Mesenchymal stem cell (in vitro differentiated cells and primary cell): ENCODE measurements around the gene MACROD2.

Experiments
- DNase-seq: peaks from one replicate; pipeline ENCODE4 v3.0.0-alpha.2; 2013
- H2AFZ ChIP-seq: one replicate; pipeline ENCODE4 v1.6.1; 2013; ENCODE audit warnings: low read depth, mild to moderate bottlenecking, control low read depth, inconsistent platforms, low read length, moderate library complexity
- H2AK5ac ChIP-seq: 2 replicates; pipeline ENCODE4 v1.6.1; 2013; ENCODE audit warnings: low read length, moderate library complexity, mild to moderate bottlenecking, inconsistent platforms; ENCODE audit not compliant: severe bottlenecking
- H2BK120ac ChIP-seq: one replicate; pipeline ENCODE4 v1.6.1; 2013; ENCODE audit warnings: low read depth, mild to moderate bottlenecking, inconsistent platforms, low read length, moderate library complexity
- H2BK12ac ChIP-seq, 2 experiments: one replicate each; pipeline ENCODE4 v1.6.1; 2013; ENCODE audit warnings: inconsistent platforms in 2 of 2, low read length in 2 of 2, mild to moderate bottlenecking in 2 of 2, moderate library complexity in 2 of 2, control low read depth in 1 of 2
- H2BK15ac ChIP-seq: one replicate; pipeline ENCODE4 v1.6.1; 2013; ENCODE audit warnings: mild to moderate bottlenecking, low read depth, inconsistent platforms; ENCODE audit not compliant: poor library complexity, severe bottlenecking
- H2BK5ac ChIP-seq: 2 replicates; pipeline ENCODE4 v1.6.1; 2013; ENCODE audit warnings: low read depth, mild to moderate bottlenecking, low read length, control low read depth, inconsistent platforms; ENCODE audit not compliant: poor library complexity, severe bottlenecking
- H3K14ac ChIP-seq, 2 experiments: one replicate each; pipeline ENCODE4 v1.6.1; 2013; ENCODE audit warnings: inconsistent platforms in 2 of 2, low read length in 2 of 2, control low read depth in 1 of 2, mild to moderate bottlenecking in 1 of 2, moderate library complexity in 1 of 2
- H3K18ac ChIP-seq, 2 experiments: one replicate each; pipeline ENCODE4 v1.6.1; 2013; ENCODE audit warnings: inconsistent platforms in 2 of 2, low read length in 2 of 2, control low read depth in 1 of 2, low read depth in 1 of 2, mild to moderate bottlenecking in 1 of 2
- H3K23ac ChIP-seq, 2 experiments: one replicate each; pipeline ENCODE4 v1.6.1; 2013; ENCODE audit warnings: inconsistent platforms in 2 of 2, low read length in 2 of 2, mild to moderate bottlenecking in 2 of 2, moderate library complexity in 2 of 2, control low read depth in 1 of 2
- H3K27ac ChIP-seq: 2 replicates; pipeline ENCODE4 v1.5.1; 2013; ENCODE audit warnings: mild to moderate bottlenecking, moderate library complexity, low read length, control low read depth, inconsistent platforms; ENCODE audit not compliant: poor library complexity, severe bottlenecking
- H3K27me3 ChIP-seq, 2 experiments: 2 replicates each; pipeline versions ENCODE4 v1.6.1 to v1.7.0; 2013; ENCODE audit warnings: low read length in 2 of 2, mild to moderate bottlenecking in 2 of 2, moderate library complexity in 2 of 2, control low read depth in 1 of 2, inconsistent platforms in 1 of 2; ENCODE audit not compliant: control insufficient read depth in 1 of 2, insufficient read depth in 1 of 2
- H3K36me3 ChIP-seq, 2 experiments: 2 replicates each; pipeline versions ENCODE4 v1.6.1 to v1.7.0; 2013; ENCODE audit warnings: low read length in 2 of 2, control low read depth in 1 of 2, inconsistent platforms in 1 of 2, low read depth in 1 of 2, mild to moderate bottlenecking in 1 of 2; ENCODE audit not compliant: insufficient read depth in 2 of 2, control insufficient read depth in 1 of 2
- H3K4ac ChIP-seq, 2 experiments: one replicate each; pipeline ENCODE4 v1.6.1; 2013; ENCODE audit warnings: inconsistent platforms in 2 of 2, low read length in 2 of 2, mild to moderate bottlenecking in 2 of 2, moderate library complexity in 2 of 2, control low read depth in 1 of 2, low read depth in 1 of 2
- H3K4me1 ChIP-seq: 2 replicates; pipeline ENCODE4 v1.6.1; 2013; ENCODE audit warnings: low read depth, low read length, control low read depth; ENCODE audit not compliant: control insufficient read depth, insufficient read depth
- H3K4me2 ChIP-seq: 2 replicates; pipeline ENCODE4 v1.6.1; 2013; ENCODE audit warnings: low read length, mild to moderate bottlenecking, inconsistent platforms; ENCODE audit not compliant: poor library complexity, severe bottlenecking
- H3K4me3 ChIP-seq, 2 experiments: 2 replicates each; pipeline versions ENCODE4 v1.5.1 to v1.7.0; 2013; ENCODE audit warnings: low read length in 2 of 2, mild to moderate bottlenecking in 2 of 2, control low read depth in 1 of 2, low read depth in 1 of 2; ENCODE audit not compliant: insufficient read depth in 1 of 2
- H3K79me1 ChIP-seq: replicated peaks from 2 replicates; pipeline ENCODE4 v1.6.1; 2013; ENCODE audit warnings: mild to moderate bottlenecking, control low read depth, low read length, inconsistent platforms; ENCODE audit not compliant: poor library complexity, severe bottlenecking
- H3K9ac ChIP-seq: 2 replicates; pipeline ENCODE4 v1.7.0; 2013; ENCODE audit warnings: mild to moderate bottlenecking, low read length, moderate library complexity
- H3K9me3 ChIP-seq: 2 replicates; pipeline ENCODE4 v1.7.0; 2013; ENCODE audit warnings: mild to moderate bottlenecking, low read length; ENCODE audit not compliant: control insufficient read depth
- H4K8ac ChIP-seq: one replicate; pipeline ENCODE4 v1.6.1; 2013; ENCODE audit warnings: inconsistent platforms, mild to moderate bottlenecking, low read length, moderate library complexity
- H4K91ac ChIP-seq: one replicate; pipeline ENCODE4 v1.6.1; 2013; ENCODE audit warnings: mild to moderate bottlenecking, low read length, inconsistent platforms
- WGBS: methylation state at CpG from one replicate; pipeline ENCODE4 v1.1.7; 2013; ENCODE audit warnings: mixed read lengths; 5-methylcytosine and 5-hydroxymethylcytosine counted together

MACROD2 gene

DNA sequence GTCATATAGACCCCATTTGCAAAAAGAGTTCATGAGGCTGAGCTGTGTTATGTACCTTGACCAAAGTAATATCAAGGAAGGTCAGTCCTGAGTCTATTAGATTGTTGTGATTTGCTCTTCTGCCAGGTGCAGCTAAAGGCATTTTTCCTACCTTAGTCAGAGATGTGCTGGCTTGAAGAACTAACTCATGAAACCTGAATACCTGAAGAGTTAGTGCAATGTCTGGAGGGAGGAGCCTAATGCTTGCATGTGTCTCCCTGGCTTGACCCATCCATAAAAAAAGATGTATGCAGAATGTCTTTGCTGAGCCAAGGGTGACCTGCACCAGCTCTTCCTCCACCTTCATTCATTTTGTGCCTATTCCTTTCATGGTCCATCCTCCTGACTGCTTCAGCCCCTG lies 1835.9 kb downstream of the MACROD2 start:
- no peak overlapping the region for H3K27ac ChIP-seq
- H2AK5ac ChIP-seq, result no peak overlapping the region
- no peak overlapping the region for H3K4me2 ChIP-seq
- H2BK5ac ChIP-seq, result no peak overlapping the region
- H4K91ac ChIP-seq, result no peak overlapping the region
- no peak overlapping the region for H3K23ac ChIP-seq
- no peaks in the 10 kb centered on the region for H3K36me3 ChIP-seq
- H3K18ac ChIP-seq, result no peak overlapping the region
- no peak overlapping the region for H2BK15ac ChIP-seq
- H3K79me1 ChIP-seq, result no peaks in the 10 kb centered on the region
- H3K14ac ChIP-seq, result no peak overlapping the region
- no peak overlapping the region for H3K4me3 ChIP-seq
- no peak overlapping the region for H3K9ac ChIP-seq
- no peak overlapping the region for H2BK120ac ChIP-seq
- no peak overlapping the region for H3K4ac ChIP-seq
- H2BK12ac ChIP-seq, result no peak overlapping the region
- H2AFZ ChIP-seq, result no peak overlapping the region
- H3K27me3 ChIP-seq, result no peaks in the 10 kb centered on the region
- no peaks in the 10 kb centered on the region for H3K4me1 ChIP-seq
- no peaks in the 10 kb centered on the region for H3K9me3 ChIP-seq
- no peak overlapping the region for H4K8ac ChIP-seq
- no peak for DNase-seq

DNA sequence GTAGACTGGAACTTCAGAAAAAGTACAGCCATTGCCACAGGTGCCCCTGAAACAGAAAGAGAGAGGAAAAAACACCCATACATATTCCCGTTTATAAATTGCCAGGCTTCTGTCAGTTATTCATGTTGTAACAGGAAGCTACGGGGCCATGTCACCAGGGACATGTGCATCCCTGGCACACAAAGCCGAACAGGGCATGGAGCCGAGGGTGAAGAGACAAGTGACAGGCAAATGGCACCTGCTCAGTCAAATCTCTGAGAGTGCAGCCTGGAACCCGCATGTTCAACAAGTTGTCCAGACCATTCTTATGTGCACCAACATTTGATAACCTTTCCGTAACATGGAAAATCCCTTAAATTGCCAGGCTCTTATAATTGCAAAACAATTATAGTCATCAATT lies 1837.2 kb downstream of the MACROD2 start:
- Histone ChIP-seq H2BK120ac (no peak overlapping the region), H3K27me3 (no peaks in the 10 kb centered on the region), H3K36me3 (no peaks in the 10 kb centered on the region), H4K91ac (no peak overlapping the region), H2AFZ (no peak overlapping the region), H3K23ac (no peak overlapping the region), H3K9me3 (no peaks in the 10 kb centered on the region), H3K27ac (no peak overlapping the region), H2BK15ac (no peak overlapping the region), H3K18ac (no peak overlapping the region), H4K8ac (no peak overlapping the region), H3K9ac (no peak overlapping the region), H3K14ac (no peak overlapping the region), H2AK5ac (no peak overlapping the region), H3K4me3 (no peak overlapping the region), H2BK12ac (no peak overlapping the region), H3K4ac (no peak overlapping the region), H3K4me1 (no peaks in the 10 kb centered on the region), H2BK5ac (no peak overlapping the region), H3K79me1 (no peaks in the 10 kb centered on the region), H3K4me2 (no peak overlapping the region)
- 91% methylated on average over 5 of the region's 6 CpGs for WGBS
- DNase-seq, result no peak

DNA sequence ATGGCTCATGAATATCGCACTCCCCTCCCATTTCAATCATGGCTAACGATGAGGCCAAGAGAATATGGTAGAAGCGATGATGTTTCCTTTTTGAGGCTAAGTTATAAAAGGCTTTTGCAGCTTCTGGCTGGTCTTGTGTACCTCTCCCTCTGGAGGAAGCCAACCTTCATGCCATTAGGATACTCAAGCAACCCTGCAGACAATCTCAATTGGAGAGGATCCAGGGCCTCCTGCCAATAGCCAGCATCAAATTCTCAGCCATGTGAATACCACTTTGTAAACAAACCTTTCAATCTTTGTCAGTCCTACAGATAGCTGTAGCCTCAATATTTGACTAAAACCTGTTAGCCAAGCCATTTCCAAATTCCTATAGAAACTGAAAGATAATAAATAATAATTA lies 1839.5 kb downstream of the MACROD2 start:
- no peak overlapping the region for H2AFZ ChIP-seq
- no peak overlapping the region for H3K4ac ChIP-seq
- H3K18ac ChIP-seq, result no peak overlapping the region
- no peak overlapping the region for H3K9ac ChIP-seq
- H3K79me1 ChIP-seq, result no peaks in the 10 kb centered on the region
- no peak overlapping the region for H2AK5ac ChIP-seq
- no peak overlapping the region for H2BK120ac ChIP-seq
- H4K91ac ChIP-seq, result no peak overlapping the region
- H3K4me1 ChIP-seq, result no peaks in the 10 kb centered on the region
- H3K23ac ChIP-seq, result no peak overlapping the region
- no CpG with 5 or more reads among the region's 3 CpGs for WGBS
- no peak overlapping the region for H3K14ac ChIP-seq
- H2BK15ac ChIP-seq, result no peak overlapping the region
- H2BK12ac ChIP-seq, result no peak overlapping the region
- no peak overlapping the region for H3K4me3 ChIP-seq
- no peak overlapping the region for H3K27ac ChIP-seq
- no peak overlapping the region for H3K4me2 ChIP-seq
- H3K9me3 ChIP-seq, result no peaks in the 10 kb centered on the region
- no peak overlapping the region for H2BK5ac ChIP-seq
- no peaks in the 10 kb centered on the region for H3K36me3 ChIP-seq
- no peaks in the 10 kb centered on the region for H3K27me3 ChIP-seq
- no peak for DNase-seq
- H4K8ac ChIP-seq, result no peak overlapping the region

DNA sequence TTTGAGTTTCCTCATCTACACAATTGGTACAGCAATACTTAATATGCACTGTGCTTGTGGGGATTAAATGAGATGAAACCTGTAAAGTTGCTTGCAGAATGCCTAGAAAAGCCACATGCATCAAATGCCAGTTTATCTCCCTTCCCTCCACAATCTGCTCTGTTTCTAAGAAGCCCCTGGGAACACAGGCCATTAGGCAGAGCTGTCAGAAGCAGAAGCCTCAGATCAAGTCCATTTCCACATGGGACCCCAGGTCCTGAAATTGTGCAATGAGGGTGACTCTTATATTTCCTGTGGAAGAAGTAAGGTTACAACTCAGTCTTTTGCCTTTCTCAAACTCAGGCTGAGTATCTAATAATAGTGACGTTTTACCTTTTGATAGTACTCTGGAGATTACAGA lies 1840.5 kb downstream of the MACROD2 start:
- Histone ChIP-seq H3K9me3 (no peaks in the 10 kb centered on the region), H4K8ac (no peak overlapping the region), H2BK5ac (no peak overlapping the region), H3K4me2 (no peak overlapping the region), H3K27ac (no peak overlapping the region), H2AK5ac (no peak overlapping the region), H3K27me3 (no peaks in the 10 kb centered on the region), H3K36me3 (no peaks in the 10 kb centered on the region), H2AFZ (no peak overlapping the region), H2BK12ac (no peak overlapping the region), H3K14ac (no peak overlapping the region), H2BK120ac (no peak overlapping the region), H3K4me3 (no peak overlapping the region), H2BK15ac (no peak overlapping the region), H3K18ac (no peak overlapping the region), H3K4me1 (no peaks in the 10 kb centered on the region), H4K91ac (no peak overlapping the region), H3K79me1 (no peaks in the 10 kb centered on the region), H3K4ac (no peak overlapping the region), H3K23ac (no peak overlapping the region), H3K9ac (no peak overlapping the region)
- no CpG with 5 or more reads among the region's 1 CpG for WGBS
- no peak for DNase-seq
